Measurements from ENCODE around the gene UNG. TPM values are rescaled to one million over a fixed set of nuclear protein-coding genes. Genes with fewer than 3 reads are reported as not detected.

UNG gene
- total RNA-seq, 1 experiment from 2014 or later: 116 TPM

GRCh38 chr12:109069307-109070271, 27.8 kb upstream of the UNG start:
- DNase-seq: peak; percentile 86
- no peak overlapping the region for H3K4me3 ChIP-seq (ENCODE audit: insufficient read depth, low read depth, low read length)

DNA sequence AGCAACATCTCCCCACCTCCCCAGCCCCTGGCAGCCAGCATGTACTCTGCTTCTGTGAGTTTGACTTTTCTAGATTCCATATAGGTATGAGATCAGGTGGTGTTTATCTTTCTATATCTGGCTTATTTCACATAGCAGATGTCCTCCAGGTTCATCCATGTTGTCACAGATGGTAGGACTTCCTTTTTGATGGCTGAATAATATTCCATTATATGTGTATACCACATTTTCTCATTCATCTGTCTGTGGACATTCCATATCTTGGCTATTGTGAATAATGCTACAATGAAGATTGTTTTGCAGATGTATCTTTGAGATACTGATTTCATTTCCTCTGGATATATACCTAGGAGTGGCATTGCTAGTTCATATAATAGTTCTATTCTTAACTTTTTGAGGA, 22.5 kb upstream of the UNG start:
- H3K27me3 ChIP-seq (ENCODE audit: control insufficient read depth, insufficient read depth, low read length): no peaks in the 10 kb centered on the region
- H3K36me3 ChIP-seq (replicated peaks; ENCODE audit: control insufficient read depth, insufficient read depth, low read length): no peaks in the 10 kb centered on the region
- H3K4me3 ChIP-seq (ENCODE audit: insufficient read depth, low read depth, low read length): no peak overlapping the region
- no peak for DNase-seq

More at GRCh38 chr12:109069307-109070271, 27.8 kb upstream of the UNG start:
- Histone ChIP-seq H3K27me3 (ENCODE audit: control insufficient read depth, insufficient read depth, low read length) (no peaks in the 10 kb centered on the region), H3K36me3 (replicated peaks; ENCODE audit: control insufficient read depth, insufficient read depth, low read length) (no peaks in the 10 kb centered on the region)

GRCh38 chr12:109082751-109083150, 14.6 kb upstream of the UNG start:
- no peaks in the 10 kb centered on the region for H3K27me3 ChIP-seq (ENCODE audit: control insufficient read depth, insufficient read depth, low read length)
- no peak for DNase-seq
- no peak overlapping the region for H3K4me3 ChIP-seq (ENCODE audit: insufficient read depth, low read depth, low read length)
- H3K36me3 ChIP-seq (replicated peaks; ENCODE audit: control insufficient read depth, insufficient read depth, low read length): peaks cover 2% of the 10 kb centered on the region; the same call in 1 of the 2 replicates

DNA sequence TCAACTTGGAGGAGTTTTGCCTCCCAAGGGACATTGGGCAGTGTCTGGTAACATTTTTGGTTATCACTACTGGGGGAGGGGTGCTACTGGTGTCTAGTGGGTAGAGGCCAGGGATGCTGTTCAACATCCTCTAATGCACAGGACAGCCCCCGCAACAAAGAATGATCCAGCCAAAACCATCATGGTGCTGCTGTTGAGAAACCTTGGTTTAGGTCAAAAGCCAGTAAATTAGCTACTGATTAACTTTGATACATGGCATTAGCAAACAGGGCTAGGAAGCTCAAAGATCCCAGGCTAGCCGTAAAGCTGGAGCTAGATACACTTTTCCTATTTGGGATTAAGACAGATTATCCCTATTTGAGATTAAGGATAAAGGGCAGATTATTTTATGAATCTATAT, 13.0 kb upstream of the UNG start:
- H3K4me3 ChIP-seq (ENCODE audit: insufficient read depth, low read depth, low read length): no peak overlapping the region

GRCh38 chr12:109085590-109085989, 11.8 kb upstream of the UNG start:
- Histone ChIP-seq H3K27me3 (ENCODE audit: control insufficient read depth, insufficient read depth, low read length) (no peaks in the 10 kb centered on the region), H3K4me3 (ENCODE audit: insufficient read depth, low read depth, low read length) (no peak overlapping the region), H3K36me3 (replicated peaks; ENCODE audit: control insufficient read depth, insufficient read depth, low read length) (peaks cover 10% of the 10 kb centered on the region)
- no peak for DNase-seq

More for the DNA sequence above, 13.0 kb upstream of the UNG start:
- peaks cover 7% of the 10 kb centered on the region for H3K36me3 ChIP-seq (replicated peaks; ENCODE audit: control insufficient read depth, insufficient read depth, low read length)
- DNase-seq: no peak
- H3K27me3 ChIP-seq (ENCODE audit: control insufficient read depth, insufficient read depth, low read length): no peaks in the 10 kb centered on the region

- peaks cover 10% of the 10 kb centered on the region for H3K36me3 ChIP-seq (replicated peaks; ENCODE audit: control insufficient read depth, insufficient read depth, low read length)
- H3K27me3 ChIP-seq (ENCODE audit: control insufficient read depth, insufficient read depth, low read length): no peaks in the 10 kb centered on the region
- no peak overlapping the region for H3K4me3 ChIP-seq (ENCODE audit: insufficient read depth, low read depth, low read length)
- DNase-seq: no peak
Observed at GRCh38 chr12:109087250-109087649, 10.1 kb upstream of the UNG start.

DNA sequence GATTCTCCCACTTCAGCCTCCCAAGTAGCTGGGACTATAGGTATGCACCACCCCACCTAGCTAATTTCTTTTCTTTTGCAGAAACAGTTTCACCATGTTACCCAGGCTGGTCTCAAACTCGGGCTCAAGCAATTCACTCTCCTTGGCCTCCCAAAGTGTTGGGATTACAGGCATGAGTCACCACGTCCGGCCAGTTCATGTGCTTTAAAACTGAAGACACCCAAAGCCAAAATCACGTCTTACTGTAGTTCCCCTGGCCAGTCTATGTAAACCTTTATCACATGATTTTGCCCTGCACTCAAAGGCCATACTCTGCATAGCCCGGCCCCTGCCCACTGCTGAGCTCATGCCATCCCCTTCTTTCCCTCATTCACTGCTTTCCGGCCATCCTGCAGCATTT, 8.6 kb upstream of the UNG start:
- Histone ChIP-seq H3K27me3 (ENCODE audit: control insufficient read depth, insufficient read depth, low read length) (no peaks in the 10 kb centered on the region), H3K4me3 (ENCODE audit: insufficient read depth, low read depth, low read length) (no peak overlapping the region), H3K36me3 (replicated peaks; ENCODE audit: control insufficient read depth, insufficient read depth, low read length) (peaks cover 10% of the 10 kb centered on the region)
- no peak for DNase-seq

DNA sequence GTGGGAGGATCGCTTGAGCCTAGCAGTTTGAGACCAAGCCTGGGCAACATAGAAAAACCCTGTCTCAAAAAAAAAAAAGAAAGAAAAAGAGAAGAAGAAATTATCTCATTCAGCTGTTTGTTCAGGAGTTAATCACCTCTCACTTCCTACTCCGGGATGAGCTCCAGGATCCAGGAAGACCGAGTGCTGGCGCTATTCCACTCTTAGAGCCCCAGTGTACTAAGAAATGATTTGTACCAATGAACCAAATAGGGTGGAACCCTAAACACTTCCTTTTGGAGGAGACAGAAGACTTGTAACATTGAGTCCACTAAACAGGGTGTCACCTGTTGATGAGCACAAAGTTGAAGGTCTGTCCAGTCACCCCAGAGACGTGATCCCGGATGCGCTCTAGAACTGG, 7.7 kb upstream of the UNG start:
- no peak overlapping the region for H3K4me3 ChIP-seq (ENCODE audit: insufficient read depth, low read depth, low read length)
- H3K36me3 ChIP-seq (replicated peaks; ENCODE audit: control insufficient read depth, insufficient read depth, low read length): peaks cover 10% of the 10 kb centered on the region
- no peaks in the 10 kb centered on the region for H3K27me3 ChIP-seq (ENCODE audit: control insufficient read depth, insufficient read depth, low read length)
- DNase-seq: no peak

DNA sequence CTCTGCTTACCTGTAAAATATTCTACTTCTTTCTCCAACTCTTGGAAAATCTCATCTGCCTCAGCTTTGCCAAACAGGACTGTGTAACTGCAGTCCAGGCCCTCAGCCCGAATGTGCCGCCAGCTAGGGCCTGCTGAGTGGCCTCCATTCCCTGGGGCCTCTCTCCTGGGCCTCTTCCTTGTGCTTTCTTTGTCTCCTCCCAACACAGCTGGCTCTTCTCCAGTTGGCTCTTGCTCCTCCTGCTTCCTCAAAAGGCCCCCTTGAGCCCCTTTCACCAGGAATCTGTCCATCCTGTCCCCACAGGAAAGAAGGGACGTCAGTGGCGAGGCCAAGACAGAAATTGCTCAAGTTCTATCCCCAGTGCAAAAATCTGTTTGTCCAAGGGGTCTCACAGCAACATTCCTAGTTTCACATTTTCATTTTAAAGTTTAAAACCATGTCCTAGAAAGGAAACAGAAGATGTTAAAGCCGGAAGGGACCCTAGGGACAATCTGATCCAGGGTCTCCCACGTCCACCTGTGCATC, 4.8 kb upstream of the UNG start:
- Histone ChIP-seq H3K36me3 (replicated peaks; ENCODE audit: control insufficient read depth, insufficient read depth, low read length) (peaks cover 9% of the 10 kb centered on the region), H3K4me3 (ENCODE audit: insufficient read depth, low read depth, low read length) (peak overlapping the region; percentile 37), H3K27me3 (ENCODE audit: control insufficient read depth, insufficient read depth, low read length) (no peaks in the 10 kb centered on the region)
- no peak for DNase-seq

DNA sequence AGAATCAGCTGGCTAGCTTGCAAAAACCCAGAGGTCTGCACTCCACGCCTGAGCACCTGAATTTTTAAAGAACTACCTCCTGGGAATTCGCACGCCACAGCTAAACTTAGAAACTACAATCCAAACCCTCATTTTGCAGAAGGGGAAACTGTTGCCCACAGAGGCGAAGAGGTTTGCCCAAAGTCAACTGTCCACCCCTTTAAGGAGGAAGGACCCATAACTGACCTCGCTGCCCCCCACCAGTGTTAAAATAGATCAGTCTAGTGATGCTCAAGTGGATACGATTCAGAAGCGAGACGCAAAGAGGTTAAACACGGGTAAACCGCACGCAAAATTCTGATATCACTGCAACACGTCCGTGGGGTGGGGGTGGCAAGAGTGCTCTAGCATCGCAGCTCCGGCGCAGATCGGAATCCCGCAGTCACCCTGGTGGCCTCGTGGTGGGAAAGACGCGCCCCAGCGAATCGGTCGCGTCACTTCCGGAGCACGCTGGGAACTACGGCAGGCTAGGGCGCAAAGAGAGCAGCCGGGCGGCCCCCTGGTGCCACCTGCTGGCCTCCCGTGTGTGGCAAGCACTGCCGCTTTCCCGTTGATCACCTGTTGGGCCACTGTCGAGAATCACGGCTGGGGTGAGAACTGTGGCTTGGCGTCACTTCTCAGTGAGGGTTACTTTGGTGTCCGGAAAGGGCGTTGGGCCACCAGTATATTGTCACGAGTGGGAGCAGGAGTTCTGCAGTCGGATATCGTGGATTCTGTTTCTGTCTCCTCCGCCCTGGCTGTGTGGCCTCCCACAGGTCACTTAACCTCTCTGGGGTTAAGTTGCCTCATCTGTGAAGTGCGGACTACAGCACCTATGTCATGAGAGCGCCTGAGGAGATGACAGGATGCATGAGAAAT, 4.1 kb upstream of the UNG start, which contains the start of gene ALKBH2:
Gene ALKBH2 (minus strand): TSS at position 451 of the 897 bp plus-strand sequence. CDS start 686 bp downstream, outside the sequence.
- Histone ChIP-seq H3K27me3 (ENCODE audit: control insufficient read depth, insufficient read depth, low read length) (no peaks in the 10 kb centered on the region), H3K4me3 (ENCODE audit: insufficient read depth, low read depth, low read length) (peak within 1 kb of the TSS; percentile 37), H3K36me3 (replicated peaks; ENCODE audit: control insufficient read depth, insufficient read depth, low read length) (peaks cover 9% of the 10 kb centered on the region)
- DNase-seq: peak; percentile 92

GRCh38 chr12:109097140-109097434, 310 bp upstream of the UNG start:
- DNase-seq: no peak
- Histone ChIP-seq H3K27me3 (ENCODE audit: control insufficient read depth, insufficient read depth, low read length) (no peaks in the 10 kb centered on the region), H3K4me3 (ENCODE audit: insufficient read depth, low read depth, low read length) (peak overlapping the region; percentile 79), H3K36me3 (replicated peaks; ENCODE audit: control insufficient read depth, insufficient read depth, low read length) (peaks cover 20% of the 10 kb centered on the region)

GRCh38 chr12:109098183-109098604, 797 bp downstream of the UNG start:
- Histone ChIP-seq H3K27me3 (ENCODE audit: control insufficient read depth, insufficient read depth, low read length) (no peaks in the 10 kb centered on the region), H3K4me3 (ENCODE audit: insufficient read depth, low read depth, low read length) (peak overlapping the region; percentile 66), H3K36me3 (replicated peaks; ENCODE audit: control insufficient read depth, insufficient read depth, low read length) (peaks cover 26% of the 10 kb centered on the region)
- DNase-seq: no peak

DNA sequence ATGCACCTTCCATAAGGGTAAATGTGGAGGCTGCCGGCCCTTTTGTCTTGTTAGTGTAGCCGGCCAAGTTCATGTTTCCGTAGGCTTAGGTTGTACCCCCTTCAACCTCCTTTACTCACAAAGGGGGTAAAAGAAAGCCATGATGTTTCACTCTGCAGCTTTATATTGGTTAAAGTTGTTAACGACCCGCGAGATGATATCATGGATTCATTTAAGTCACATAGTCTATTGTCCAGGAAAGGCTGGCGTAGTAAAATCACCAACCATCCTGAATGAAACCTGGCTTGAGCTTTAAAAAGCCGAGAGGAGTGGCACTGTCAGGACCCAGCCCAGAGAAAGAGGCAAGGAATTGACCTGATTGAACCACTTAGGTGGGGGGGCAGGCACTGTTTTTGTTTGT, 1.3 kb downstream of the UNG start:
- DNase-seq: peak; percentile 24
- peak overlapping the region; percentile 66 for H3K4me3 ChIP-seq (ENCODE audit: insufficient read depth, low read depth, low read length)
- peaks cover 28% of the 10 kb centered on the region for H3K36me3 ChIP-seq (replicated peaks; ENCODE audit: control insufficient read depth, insufficient read depth, low read length)
- no peaks in the 10 kb centered on the region for H3K27me3 ChIP-seq (ENCODE audit: control insufficient read depth, insufficient read depth, low read length)

DNA sequence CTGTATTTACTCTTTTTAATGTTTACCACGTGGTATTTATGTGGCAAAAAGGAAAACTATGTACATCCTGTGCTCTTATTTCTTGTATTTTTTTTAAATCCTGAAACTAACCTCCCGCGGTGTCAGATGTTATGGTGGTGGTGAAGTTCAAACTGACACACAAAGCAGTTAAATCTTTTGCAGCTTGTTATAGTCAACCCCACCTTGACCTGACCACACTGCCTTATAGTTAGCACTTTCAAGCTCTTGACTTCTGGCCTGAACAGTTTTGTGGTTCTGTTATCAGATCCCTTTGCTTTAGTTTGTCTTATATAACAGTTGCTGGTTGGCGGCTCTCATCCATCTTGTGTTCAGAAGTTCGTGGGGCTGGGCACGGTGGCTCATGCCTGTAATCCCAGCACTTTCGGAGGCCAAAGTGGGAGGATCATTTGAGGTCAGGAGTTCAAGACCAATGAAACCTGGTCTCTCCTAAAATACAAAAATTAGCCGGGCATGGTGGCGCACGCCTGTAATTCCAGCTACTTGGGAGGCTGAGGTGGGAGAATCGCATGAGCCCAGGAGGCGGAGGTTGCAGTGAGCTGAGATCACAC, 2.1 kb downstream of the UNG start:
- no peak overlapping the region for H3K4me3 ChIP-seq (ENCODE audit: insufficient read depth, low read depth, low read length)

More for the DNA sequence above, 2.1 kb downstream of the UNG start:
- no peaks in the 10 kb centered on the region for H3K27me3 ChIP-seq (ENCODE audit: control insufficient read depth, insufficient read depth, low read length)
- peaks cover 34% of the 10 kb centered on the region for H3K36me3 ChIP-seq (replicated peaks; ENCODE audit: control insufficient read depth, insufficient read depth, low read length)
- DNase-seq: no peak
